SH-SY5Y (cell line): ENCODE measurements around the gene PDYN.

Source experiments
- GATA2 ChIP-seq: IDR thresholded peaks from 2 replicates; pipeline ENCODE4 v1.6.1; 2011; ENCODE audit warnings: mild to moderate bottlenecking, low read depth, low read length
- GATA3 ChIP-seq: IDR thresholded peaks from 2 replicates; pipeline ENCODE4 v1.6.1; 2011; ENCODE audit warnings: low read depth, mild to moderate bottlenecking, low read length, moderate library complexity

- TF ChIP-seq GATA2 (no peak), GATA3 (no peak)
Measured at GRCh38 chr20:2002365-2002764, 8.5 kb upstream of the PDYN start.
